CMK (cell line): ENCODE results near the gene DMRTB1.
"Not testable (repeated sequence)": the region's sequence is repeated elsewhere in the genome, so short reads cannot be mapped to it uniquely, and the experiment has no call there.

Experiments used
- DNase-seq: peaks from one replicate; pipeline ENCODE4 v3.0.0-alpha.2; 2010; ENCODE audit warnings: low read depth

Gene DMRTB1

DNA sequence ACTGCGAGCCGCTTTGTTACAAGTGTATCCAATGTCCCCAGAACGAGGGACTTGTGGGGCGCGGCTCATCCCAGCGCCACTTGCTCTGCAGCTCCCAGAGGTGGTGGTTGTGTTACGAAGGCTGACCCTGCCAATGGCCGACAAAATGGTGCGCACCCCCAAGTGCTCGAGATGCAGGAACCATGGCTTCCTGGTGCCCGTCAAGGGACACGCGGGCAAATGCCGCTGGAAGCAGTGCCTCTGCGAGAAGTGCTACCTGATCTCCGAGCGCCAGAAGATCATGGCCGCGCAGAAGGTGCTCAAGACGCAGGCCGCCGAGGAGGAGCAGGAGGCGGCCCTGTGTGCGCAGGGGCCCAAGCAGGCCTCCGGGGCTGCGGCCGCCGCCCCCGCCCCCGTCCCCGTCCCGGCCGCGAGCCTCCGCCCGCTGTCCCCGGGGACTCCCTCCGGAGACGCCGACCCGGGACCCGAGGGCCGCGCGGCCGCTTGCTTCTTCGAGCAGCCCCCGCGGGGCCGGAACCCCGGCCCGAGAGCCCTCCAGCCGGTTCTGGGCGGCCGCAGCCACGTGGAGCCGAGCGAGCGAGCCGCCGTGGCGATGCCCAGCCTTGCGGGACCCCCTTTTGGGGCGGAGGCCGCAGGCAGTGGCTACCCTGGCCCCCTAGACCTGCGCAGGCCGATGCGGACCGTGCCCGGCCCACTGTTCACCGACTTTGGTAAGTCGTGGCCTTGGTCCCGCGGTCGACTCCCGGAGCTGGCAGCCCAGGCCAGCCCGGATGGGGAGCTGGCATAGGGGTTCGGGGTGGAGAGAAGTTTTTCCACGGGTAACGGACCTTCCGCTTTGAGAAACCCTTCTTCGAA is at the start of gene DMRTB1:
Gene DMRTB1, plus strand, starts transcription at position 79 of the 855 bp plus-strand sequence. Its CDS starts 55 bp downstream, at position 134.
- DNase-seq, result no peak

DNA sequence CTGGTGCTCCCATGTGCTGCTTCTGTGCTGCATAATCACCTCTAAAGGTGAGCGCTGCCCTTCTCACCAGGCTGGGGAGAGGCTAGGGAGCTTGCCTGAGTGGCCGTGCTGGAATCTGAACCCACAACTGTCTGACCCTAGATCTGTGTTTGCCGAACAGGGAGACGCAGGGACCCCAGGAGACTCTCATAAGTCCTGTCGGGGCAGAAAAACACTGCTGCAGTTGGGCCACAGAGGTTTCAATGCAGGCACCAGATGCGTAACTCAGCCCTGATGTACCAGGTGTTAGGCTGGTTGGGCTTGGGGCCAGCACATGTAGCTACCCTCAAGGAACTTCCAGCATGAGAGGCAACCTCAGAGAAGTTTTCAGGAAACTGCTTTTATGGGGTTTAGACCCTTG is 49.5 kb upstream of the DMRTB1 start:
- DNase-seq, result no peak

GRCh38 chr1:53410100-53410541 is 49.1 kb upstream of the DMRTB1 start:
- no peak for DNase-seq

GRCh38 chr1:53410701-53411100 is 48.5 kb upstream of the DMRTB1 start:
- DNase-seq, result no peak

DNA sequence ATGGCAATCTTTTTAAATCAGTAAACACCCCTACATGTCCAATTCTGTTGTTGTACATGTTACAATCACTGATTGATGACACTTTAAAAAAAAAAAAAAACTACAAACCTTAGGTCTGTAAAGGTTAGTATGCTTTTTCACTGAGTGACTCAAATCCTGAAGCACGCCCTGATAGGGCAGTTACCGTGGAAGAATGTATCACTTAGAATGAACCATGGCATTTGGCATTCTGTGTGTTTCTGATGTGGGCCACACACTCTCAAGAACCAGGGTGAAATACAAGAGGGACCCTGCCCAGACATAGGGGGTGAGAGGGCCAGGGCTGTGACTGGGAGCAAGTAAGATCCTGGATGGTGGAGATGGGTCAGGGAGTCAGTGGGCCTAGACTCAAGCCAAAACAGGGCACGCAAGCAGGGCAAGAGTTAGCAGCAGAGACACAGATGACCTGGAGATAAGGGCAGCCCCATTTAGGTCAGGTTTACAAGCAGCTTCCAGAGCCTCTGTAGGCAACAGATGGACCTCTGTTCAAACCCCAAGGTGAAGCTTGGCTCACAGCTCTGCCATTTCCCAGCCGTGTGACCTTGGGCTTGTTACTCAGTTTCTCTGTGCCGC is 47.6 kb upstream of the DMRTB1 start:
- no peak for DNase-seq

- DNase-seq, result no peak
Measured at GRCh38 chr1:53412285-53413174, 46.7 kb upstream of the DMRTB1 start.

DNA sequence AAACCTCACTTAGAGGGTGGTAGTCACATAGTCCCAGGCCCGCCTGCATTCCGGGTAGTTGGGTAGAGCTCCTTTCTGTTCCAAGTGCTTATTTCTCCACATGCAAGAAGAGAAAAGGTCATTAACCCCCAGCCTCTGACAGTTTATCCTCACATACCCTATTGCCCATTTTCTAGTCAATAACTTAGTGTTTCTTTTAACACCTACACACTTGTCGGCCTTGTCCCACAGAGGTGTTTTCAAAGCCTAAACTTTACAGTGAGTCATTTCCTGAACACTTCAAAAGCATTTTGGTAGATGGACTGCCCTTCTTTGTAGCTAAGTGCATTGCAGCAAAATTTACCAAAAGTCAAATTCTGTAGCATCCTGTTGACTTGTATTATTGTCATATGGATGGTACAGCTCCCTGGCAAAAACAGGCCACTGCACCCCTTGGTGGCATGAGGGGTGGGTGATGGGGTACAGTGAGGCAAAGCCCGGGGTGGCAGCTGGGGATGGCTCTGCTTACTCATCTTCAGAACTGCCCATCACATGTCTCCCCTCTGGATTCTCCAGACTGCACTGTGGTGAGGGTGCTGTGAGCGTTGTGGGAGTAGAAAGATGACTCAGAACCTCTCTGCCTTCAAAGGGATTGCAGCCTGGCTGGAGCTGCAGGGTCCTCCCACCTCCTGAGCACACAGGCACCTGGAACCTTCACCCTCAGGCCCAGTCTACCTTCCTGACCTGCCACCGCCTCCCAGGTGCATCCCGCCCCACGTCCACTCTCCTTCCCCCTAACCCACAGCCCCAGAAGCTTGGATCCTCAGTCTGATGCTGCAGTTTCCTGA is 45.8 kb upstream of the DMRTB1 start:
- no peak for DNase-seq

DNA sequence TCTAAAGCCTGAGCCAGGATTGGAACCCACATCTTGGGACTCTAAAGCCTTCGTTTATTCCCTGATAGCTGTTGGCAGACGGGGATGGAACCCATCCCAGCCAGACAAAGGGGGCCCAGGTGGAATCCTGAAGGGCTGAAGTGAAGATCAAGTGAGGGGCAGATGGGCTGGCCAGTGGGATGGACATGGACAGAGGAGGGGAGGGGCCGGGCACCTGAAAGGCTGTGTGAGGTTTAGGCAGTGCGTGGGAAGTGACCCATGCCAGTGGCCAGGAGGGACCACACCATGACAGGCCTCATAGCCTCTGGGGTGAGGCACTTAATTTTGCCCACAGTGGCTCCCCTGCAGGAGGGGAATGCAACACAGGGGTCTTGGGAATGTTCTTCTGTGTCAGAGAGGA is 44.6 kb upstream of the DMRTB1 start:
- DNase-seq, result no peak

- no peak for DNase-seq
Measured at GRCh38 chr1:53415432-53415831, 43.8 kb upstream of the DMRTB1 start.

GRCh38 chr1:53416269-53416813 is 42.9 kb upstream of the DMRTB1 start:
- no peak for DNase-seq

DNA sequence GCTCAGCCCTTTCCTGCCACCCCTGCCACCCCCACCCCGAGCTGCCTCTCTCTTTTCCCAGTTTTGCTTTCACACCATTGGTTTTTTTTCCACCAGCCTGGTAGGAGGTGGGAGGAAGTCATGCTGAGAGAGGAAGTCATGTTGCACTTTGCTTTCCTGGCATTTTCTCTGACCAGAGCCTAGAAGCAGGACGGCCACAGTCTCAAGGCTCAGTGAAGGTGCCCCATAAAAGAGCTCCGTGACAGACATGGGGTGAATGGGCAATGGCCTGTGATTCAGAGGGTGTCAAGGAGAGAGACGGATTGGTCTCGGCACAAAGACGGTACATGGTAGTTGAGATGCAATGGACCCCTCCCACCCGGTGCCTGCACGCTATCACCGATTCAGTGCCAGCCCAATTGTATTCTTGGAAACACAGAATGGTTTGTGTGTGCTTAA is 42.1 kb upstream of the DMRTB1 start:
- DNase-seq, result no peak

DNA sequence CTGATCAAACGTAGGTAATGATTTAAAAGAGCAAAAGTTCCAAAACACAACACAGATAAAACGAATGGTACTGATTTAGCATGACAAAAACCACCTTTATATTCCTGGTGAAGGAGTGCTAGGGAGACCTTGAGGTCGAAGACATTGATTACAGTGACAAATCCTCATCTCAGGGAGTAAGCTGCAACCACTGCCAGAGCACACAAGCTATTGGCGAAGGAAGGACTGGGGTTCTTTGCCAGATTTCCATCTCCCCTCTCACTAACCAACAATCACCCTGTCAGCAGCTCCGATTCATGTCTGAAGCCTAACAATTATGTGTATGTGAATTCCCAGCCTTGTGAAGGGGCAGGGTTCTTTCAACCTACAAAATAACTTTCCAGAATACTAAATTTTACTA is 40.2 kb upstream of the DMRTB1 start:
- no peak for DNase-seq

DNA sequence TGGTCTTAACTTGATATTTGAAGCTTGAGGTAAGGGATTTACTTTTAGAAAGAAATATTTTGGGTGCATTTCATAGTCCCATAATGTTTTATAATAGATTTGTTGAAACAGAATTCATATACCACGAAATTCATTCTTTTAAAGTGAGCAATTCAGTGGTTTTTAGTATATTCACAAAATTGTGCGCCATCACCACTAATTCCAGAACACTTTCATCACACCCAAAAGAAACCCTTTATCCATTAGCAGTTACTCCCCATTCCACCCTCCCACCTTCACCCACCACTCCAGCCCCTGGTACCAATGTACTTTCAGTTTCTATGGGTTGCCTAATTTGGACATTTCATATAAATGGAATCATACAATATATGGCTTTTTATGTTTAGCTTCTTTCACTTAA is 38.9 kb upstream of the DMRTB1 start:
- no peak for DNase-seq

DNA sequence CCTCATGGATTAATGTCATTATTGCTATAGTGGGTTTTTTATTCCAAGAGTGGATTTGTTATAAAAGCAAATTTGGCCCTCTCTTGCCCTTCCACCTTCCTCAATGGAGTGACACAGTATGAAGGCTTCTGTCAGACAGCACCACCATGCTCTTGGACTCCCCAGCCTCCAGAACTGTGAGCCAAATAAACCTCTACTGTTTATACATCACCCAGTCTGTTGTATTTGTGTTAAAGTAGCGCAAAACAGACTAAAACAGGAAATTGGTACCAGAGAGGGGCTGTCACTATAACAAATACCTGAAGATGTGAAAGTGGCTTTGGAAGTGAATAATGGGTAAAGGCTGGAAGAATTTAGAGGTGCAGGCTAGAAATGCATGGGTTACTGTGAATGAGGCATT is 38.0 kb upstream of the DMRTB1 start:
- no peak for DNase-seq

DNA sequence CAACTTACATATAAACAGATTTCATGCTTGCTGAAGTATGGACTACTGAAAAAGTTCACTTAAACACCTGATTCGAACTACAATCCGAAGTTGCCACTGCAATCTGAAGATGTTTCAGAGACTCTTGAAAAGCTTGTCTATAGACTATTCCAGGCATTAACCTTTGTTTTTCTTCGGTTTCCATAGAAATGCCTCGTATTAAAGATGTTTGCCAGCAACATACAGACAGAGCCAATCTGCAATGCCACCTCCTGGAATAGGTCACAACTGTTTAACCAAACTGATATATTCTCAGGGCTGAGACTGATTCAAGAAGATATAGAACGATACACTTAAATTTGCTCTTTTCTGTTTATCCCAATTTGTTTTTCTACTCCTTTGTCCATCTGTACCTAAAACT is 28.9 kb upstream of the DMRTB1 start:
- no peak for DNase-seq

GRCh38 chr1:53430779-53431178 is 28.4 kb upstream of the DMRTB1 start:
- DNase-seq, result no peak

GRCh38 chr1:53431244-53431643 is 28.0 kb upstream of the DMRTB1 start:
- no peak for DNase-seq

- no peak for DNase-seq
Measured at GRCh38 chr1:53431805-53432565, 27.2 kb upstream of the DMRTB1 start.

DNA sequence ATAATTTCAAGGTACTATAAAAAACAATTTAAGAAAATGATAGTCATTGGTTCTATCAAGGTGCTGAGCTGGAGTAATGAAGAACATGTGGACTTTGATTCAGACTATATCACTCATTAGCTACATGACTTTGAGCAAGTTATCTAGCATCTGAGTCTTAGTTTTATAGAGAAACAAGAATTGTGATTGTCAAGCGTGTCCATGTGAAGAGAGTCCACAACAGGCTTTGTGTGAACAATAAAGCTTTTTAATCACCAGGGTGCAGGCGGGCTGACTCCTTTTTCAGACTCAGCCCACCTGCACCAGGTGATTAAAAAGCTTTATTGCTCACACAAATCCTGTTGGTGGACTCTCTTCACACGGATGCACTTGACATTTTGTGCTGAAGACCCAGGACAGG is 26.6 kb upstream of the DMRTB1 start:
- no peak for DNase-seq

DNA sequence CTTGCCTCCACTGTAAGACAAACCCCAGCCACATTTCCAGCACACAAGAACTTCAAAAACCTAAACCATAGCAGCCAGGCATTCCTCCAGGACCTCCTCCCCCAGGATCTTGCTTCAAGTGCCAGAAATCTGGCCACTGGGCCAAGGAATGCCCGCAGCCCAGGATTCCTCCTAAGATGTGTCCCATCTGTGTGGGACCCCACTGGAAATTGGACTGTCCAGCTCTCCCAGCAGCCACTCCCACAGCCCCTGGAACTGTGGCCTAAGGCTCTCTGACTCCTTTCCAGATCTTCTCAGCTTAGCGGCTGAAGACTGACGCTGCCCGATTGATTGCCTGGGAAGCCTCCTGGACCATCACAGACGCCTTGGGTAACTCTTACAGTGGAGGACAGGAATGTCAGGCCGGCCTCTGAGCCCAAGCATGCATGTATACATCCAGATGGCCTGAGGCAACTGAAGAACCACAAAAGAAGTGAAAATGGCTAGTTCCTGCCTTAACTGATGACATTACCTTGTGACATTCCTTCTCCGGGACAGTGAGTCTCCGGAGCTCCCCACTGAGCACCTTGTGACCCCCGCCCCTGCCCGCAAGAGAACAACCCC is 24.7 kb upstream of the DMRTB1 start:
- DNase-seq, result not testable (repeated sequence)
